Measurements from ENCODE around the gene HSD17B2.

HSD17B2 gene

GRCh38 chr16:82046541-82046940 lies 11.5 kb downstream of the HSD17B2 start:
- TF ChIP-seq REST (IDR thresholded peaks at IDR 0.05; ENCODE audit: insufficient replicate concordance, low read depth) (no peak), SPI1 (IDR thresholded peaks at IDR 0.05; ENCODE audit: borderline replicate concordance, low read depth) (no peak), POLR2AphosphoS5 (IDR thresholded peaks at IDR 0.05; ENCODE audit: low read depth) (no peak), CTCF (IDR thresholded peaks at IDR 0.05; ENCODE audit: insufficient read depth, low read length) (no peak), GABPA (IDR thresholded peaks at IDR 0.05; ENCODE audit: low read depth) (no peak)
- no peak overlapping the region for H3K27ac ChIP-seq (replicated peaks)
- no peaks in the 10 kb centered on the region for H3K27me3 ChIP-seq (ENCODE audit: insufficient read depth, poor library complexity, severe bottlenecking)
- H3K4me3 ChIP-seq (replicated peaks; ENCODE audit: insufficient read depth, low read length) = no peak overlapping the region
- DNase-seq (ENCODE audit: low read depth in 1 of 2, low spot score in 1 of 2) = no peak

GRCh38 chr16:82046941-82047340 lies 11.9 kb downstream of the HSD17B2 start:
- Histone ChIP-seq H3K27me3 (ENCODE audit: insufficient read depth, poor library complexity, severe bottlenecking) (no peaks in the 10 kb centered on the region), H3K4me3 (replicated peaks; ENCODE audit: insufficient read depth, low read length) (no peak overlapping the region), H3K27ac (replicated peaks) (no peak overlapping the region)
- DNase-seq (ENCODE audit: low read depth in 1 of 2, low spot score in 1 of 2) = no peak
- TF ChIP-seq SPI1 (IDR thresholded peaks at IDR 0.05; ENCODE audit: borderline replicate concordance, low read depth) (no peak), GABPA (IDR thresholded peaks at IDR 0.05; ENCODE audit: low read depth) (no peak), CTCF (IDR thresholded peaks at IDR 0.05; ENCODE audit: insufficient read depth, low read length) (no peak)

- Histone ChIP-seq H3K27me3 (ENCODE audit: insufficient read depth, poor library complexity, severe bottlenecking) (no peaks in the 10 kb centered on the region), H3K4me3 (replicated peaks; ENCODE audit: insufficient read depth, low read length) (no peak overlapping the region), H3K27ac (replicated peaks) (no peak overlapping the region)
- DNase-seq (ENCODE audit: low read depth in 1 of 2, low spot score in 1 of 2) = no peak
- TF ChIP-seq POLR2AphosphoS5 (IDR thresholded peaks at IDR 0.05; ENCODE audit: low read depth) (no peak), REST (IDR thresholded peaks at IDR 0.05; ENCODE audit: insufficient replicate concordance, low read depth) (no peak), CTCF (IDR thresholded peaks at IDR 0.05; ENCODE audit: insufficient read depth, low read length) (no peak), SPI1 (IDR thresholded peaks at IDR 0.05; ENCODE audit: borderline replicate concordance, low read depth) (no peak), GABPA (IDR thresholded peaks at IDR 0.05; ENCODE audit: low read depth) (no peak)
Observed at GRCh38 chr16:82047374-82047773, 12.3 kb downstream of the HSD17B2 start.

- no peak for DNase-seq (ENCODE audit: low read depth in 1 of 2, low spot score in 1 of 2)
- H3K4me3 ChIP-seq (replicated peaks; ENCODE audit: insufficient read depth, low read length) = no peak overlapping the region
- H3K27me3 ChIP-seq (ENCODE audit: insufficient read depth, poor library complexity, severe bottlenecking) = no peaks in the 10 kb centered on the region
- H3K27ac ChIP-seq (replicated peaks) = no peak overlapping the region
- no peak for TF ChIP-seq GABPA (IDR thresholded peaks at IDR 0.05; ENCODE audit: low read depth)
- no peak for TF ChIP-seq CTCF (IDR thresholded peaks at IDR 0.05; ENCODE audit: insufficient read depth, low read length)
- no peak for TF ChIP-seq REST (IDR thresholded peaks at IDR 0.05; ENCODE audit: insufficient replicate concordance, low read depth)
- TF ChIP-seq POLR2AphosphoS5 (IDR thresholded peaks at IDR 0.05; ENCODE audit: low read depth) = no peak
- TF ChIP-seq SPI1 (IDR thresholded peaks at IDR 0.05; ENCODE audit: borderline replicate concordance, low read depth) = no peak
Observed at GRCh38 chr16:82047787-82048186, 12.7 kb downstream of the HSD17B2 start.
